ENCODE data around the gene DUT. TPM values are rescaled to one million over a fixed set of nuclear protein-coding genes. Genes with fewer than 3 reads are reported as not detected.

The DUT gene
- total and polyA plus RNA-seq, 2 of the 8 experiments (the other 6 are each of a cell fraction or from before 2014, with no cell fraction given) = 71.5 to 246 TPM

DNA sequence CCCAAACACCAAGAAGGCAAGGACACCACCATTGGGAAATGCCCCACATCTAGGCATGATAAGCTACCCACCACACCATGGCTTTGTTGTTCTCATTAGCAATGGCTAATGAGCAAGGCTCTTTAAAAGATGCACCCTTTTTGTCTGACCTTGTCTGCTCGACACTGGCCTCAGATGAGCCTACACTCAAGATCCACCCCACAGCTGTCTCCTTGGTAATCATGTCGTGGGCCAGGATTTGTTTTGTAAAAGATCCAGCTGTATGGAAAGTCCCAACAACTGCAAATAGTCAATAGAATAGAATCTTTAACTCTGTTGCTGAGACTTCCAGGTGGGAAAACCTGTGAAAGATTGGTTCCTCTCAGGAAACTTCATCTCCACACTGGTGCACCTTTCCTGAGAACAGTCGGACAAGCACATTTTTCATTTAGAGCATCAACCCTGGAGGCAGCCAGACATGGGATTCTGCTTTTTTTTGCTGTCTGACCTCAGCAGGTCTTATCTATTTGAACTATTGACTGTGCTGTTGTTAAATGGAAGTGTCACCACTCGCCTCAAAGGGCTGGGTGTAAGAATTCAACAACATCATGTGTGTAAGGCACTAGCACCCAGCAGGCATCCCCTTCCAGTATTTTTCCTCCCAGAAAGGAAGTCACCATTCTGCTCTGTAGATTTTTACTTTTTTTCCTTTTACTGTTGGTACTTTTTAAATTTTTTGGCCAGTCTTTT is 35.5 kb downstream of the DUT start (continued):
- no peak for TF ChIP-seq SUZ12 (IDR thresholded peaks at IDR 0.05; ENCODE audit: low read length)
- TF ChIP-seq CBX8 (IDR thresholded peaks at IDR 0.05; ENCODE audit: borderline replicate concordance, low read depth, low read length) = no peak
- no peak for TF ChIP-seq JUND (IDR thresholded peaks at IDR 0.05; ENCODE audit: low read length)

Measured in H1 (cell line).